Measurements from ENCODE around the gene GGPS1. TPM values are rescaled to one million over a fixed set of nuclear protein-coding genes. Genes with fewer than 3 reads are reported as not detected.
A peak's percentile ranks its signal among the peaks of the same experiment; 100 is the strongest.
"Not testable (repeated sequence)": the region's sequence is repeated elsewhere in the genome, so short reads cannot be mapped to it uniquely, and the experiment has no call there.

GGPS1 gene
- total RNA-seq = 33.1 TPM
- long read RNA-seq, transcript GGPS1-201 (4 exons, 2,895 nt) = major isoform, 28 of 29 reads
- long read RNA-seq, partial matches to known transcripts = 0 of 29 reads
- long read RNA-seq, other reads (novel, unspliced or antisense) = 0 of 29 reads

GRCh38 chr1:235328271-235329138, at the start of gene GGPS1:
Gene GGPS1, plus strand, starts transcription at chr1:235328570. Its CDS starts 6,695 bp downstream, at chr1:235335265.
- no peaks in the 10 kb centered on the region for H3K36me3 ChIP-seq
- peak; percentile 94 for ATAC-seq
- peaks cover 58% of the 10 kb centered on the region for H3K4me1 ChIP-seq
- DNase-seq = peak; percentile 99
- intact Hi-C loops (cut with DNase I) = no loop called here
- H3K9me3 ChIP-seq = no peaks in the 10 kb centered on the region
- TF ChIP-seq CTCF (IDR thresholded peaks at IDR 0.05) = peak; percentile 25
- H3K4me3 ChIP-seq = peak within 1 kb of the TSS; percentile 70
- peak within 1 kb of the TSS; percentile 92 for H3K27ac ChIP-seq
- no peaks in the 10 kb centered on the region for H3K27me3 ChIP-seq

GRCh38 chr1:235278915-235279292, 49.5 kb upstream of the GGPS1 start:
- H3K9me3 ChIP-seq = no peaks in the 10 kb centered on the region
- no peak for DNase-seq
- intact Hi-C loops (cut with DNase I) = no loop called here
- no peak for TF ChIP-seq CTCF (IDR thresholded peaks at IDR 0.05)
- H3K4me3 ChIP-seq = no peak overlapping the region
- H3K27ac ChIP-seq = no peak overlapping the region
- H3K4me1 ChIP-seq = peaks cover 17% of the 10 kb centered on the region
- ATAC-seq = no peak
- no peaks in the 10 kb centered on the region for H3K27me3 ChIP-seq
- H3K36me3 ChIP-seq = no peaks in the 10 kb centered on the region

GRCh38 chr1:235279694-235280093, 48.7 kb upstream of the GGPS1 start:
- intact Hi-C loops (cut with DNase I) = no loop called here
- Histone ChIP-seq H3K36me3 (no peaks in the 10 kb centered on the region), H3K27me3 (no peaks in the 10 kb centered on the region), H3K4me1 (peaks cover 12% of the 10 kb centered on the region), H3K4me3 (no peak overlapping the region), H3K9me3 (no peaks in the 10 kb centered on the region), H3K27ac (no peak overlapping the region)
- no peak for TF ChIP-seq CTCF (IDR thresholded peaks at IDR 0.05)
- ATAC-seq = no peak
- DNase-seq = no peak

GRCh38 chr1:235280467-235280866, 47.9 kb upstream of the GGPS1 start:
- H3K9me3 ChIP-seq = no peaks in the 10 kb centered on the region
- H3K4me3 ChIP-seq = no peak overlapping the region
- peak; percentile 28 for ATAC-seq
- no peaks in the 10 kb centered on the region for H3K27me3 ChIP-seq
- intact Hi-C loops (cut with DNase I) = no loop called here
- no peaks in the 10 kb centered on the region for H3K36me3 ChIP-seq
- no peak for DNase-seq
- peaks cover 10% of the 10 kb centered on the region for H3K4me1 ChIP-seq
- TF ChIP-seq CTCF (IDR thresholded peaks at IDR 0.05) = no peak
- no peak overlapping the region for H3K27ac ChIP-seq

- DNase-seq; H3K4me3 ChIP-seq; H3K27ac ChIP-seq; H3K36me3 ChIP-seq; intact Hi-C loops (cut with DNase I); H3K27me3 ChIP-seq; ATAC-seq; H3K9me3 ChIP-seq: not testable (repeated sequence)
- peaks cover 25% of the 10 kb centered on the region for H3K4me1 ChIP-seq
Observed at GRCh38 chr1:235283636-235284035, 44.7 kb upstream of the GGPS1 start.

- ATAC-seq (no peak), DNase-seq (no peak)
- Histone ChIP-seq H3K4me3 (no peak overlapping the region), H3K36me3 (no peaks in the 10 kb centered on the region), H3K9me3 (no peaks in the 10 kb centered on the region), H3K4me1 (peaks cover 25% of the 10 kb centered on the region), H3K27me3 (no peaks in the 10 kb centered on the region), H3K27ac (no peak overlapping the region)
- intact Hi-C loops (cut with DNase I) = no loop called here
- no peak for TF ChIP-seq CTCF (IDR thresholded peaks at IDR 0.05)
Observed at GRCh38 chr1:235284231-235284769, 44.1 kb upstream of the GGPS1 start.

Data from upper lobe of right lung (tissue), 1 donor.